H1 (cell line): ENCODE data around the gene PAX8.

Experiments
- BCL11A ChIP-seq, 2 experiments: IDR thresholded peaks; one replicate each; pipeline ENCODE4 v1.6.1; 2011; ENCODE audit warnings: low read depth in 2 of 2, low read length in 2 of 2, mild to moderate bottlenecking in 2 of 2
- CHD2 ChIP-seq: IDR thresholded peaks from 2 replicates; pipeline ENCODE4 v1.6.1; 2012; ENCODE audit warnings: low read length, improper control_type of control experiment
- EZH2 ChIP-seq: fragments of 200-600 bp; sonication (generic); IDR thresholded peaks from 2 replicates; pipeline ENCODE4 v1.7.1; 2012; ENCODE audit warnings: low read depth, mild to moderate bottlenecking, moderate library complexity, low read length, inconsistent platforms; ENCODE audit not compliant: severe bottlenecking
- FOSL1 ChIP-seq: IDR thresholded peaks from 2 replicates; pipeline ENCODE4 v1.6.1; 2011; ENCODE audit warnings: mild to moderate bottlenecking, low read depth, low read length, moderate library complexity; ENCODE audit not compliant: insufficient read depth
- HDAC6 ChIP-seq: IDR thresholded peaks from one replicate; pipeline ENCODE4 v1.7.1; 2012; ENCODE audit warnings: low read depth, mild to moderate bottlenecking, inconsistent platforms, low read length, moderate library complexity
- POLR2A ChIP-seq, 2 experiments: IDR thresholded peaks; 1 replicate in 1 of 2; 2 replicates in 1 of 2; pipeline ENCODE4 v1.6.1; 2011; ENCODE audit warnings: low read depth in 2 of 2, low read length in 2 of 2, mild to moderate bottlenecking in 2 of 2; ENCODE audit errors: control extremely low read depth in 1 of 2
- POLR2AphosphoS5 ChIP-seq: IDR thresholded peaks from 2 replicates; pipeline ENCODE4 v1.6.1; 2011; ENCODE audit warnings: low read depth, low read length
- RAD21 ChIP-seq, 2 experiments: IDR thresholded peaks in 1 of 2; conservative IDR thresholded peaks in 1 of 2; 2 replicates each; pipeline ENCODE4 v1.6.1; 2011; ENCODE audit warnings: low read depth in 2 of 2, low read length in 2 of 2, improper control_type of control experiment in 1 of 2, inconsistent platforms in 1 of 2, mild to moderate bottlenecking in 1 of 2, moderate library complexity in 1 of 2
- RFX5 ChIP-seq: IDR thresholded peaks from 2 replicates; pipeline ENCODE4 v1.6.1; 2011; ENCODE audit warnings: low read depth, low read length, improper control_type of control experiment, borderline replicate concordance
- SIN3A ChIP-seq, 2 experiments: IDR thresholded peaks in 1 of 2; conservative IDR thresholded peaks in 1 of 2; 2 replicates each; pipeline ENCODE4 v1.6.1; 2011 to 2012; ENCODE audit warnings: low read length in 2 of 2, improper control_type of control experiment in 1 of 2, low read depth in 1 of 2, mild to moderate bottlenecking in 1 of 2
- TF ChIP-seq, protein P1 (sequence below), 3 experiments: IDR thresholded peaks; 1 replicate in 2 of 3; 2 replicates in 1 of 3; pipeline versions ENCODE4 v1.5.1 to v1.6.1; 2011; ENCODE audit warnings: low read length in 3 of 3, mild to moderate bottlenecking in 3 of 3, inconsistent platforms in 2 of 3, low read depth in 1 of 3, moderate library complexity in 1 of 3; ENCODE audit not compliant: insufficient read depth in 1 of 3; ENCODE audit errors: control extremely low read depth in 1 of 3
- TF ChIP-seq, protein P2 (sequence below): IDR thresholded peaks from 2 replicates; pipeline ENCODE4 v1.6.1; 2011; ENCODE audit warnings: low read length, improper control_type of control experiment

DNA sequence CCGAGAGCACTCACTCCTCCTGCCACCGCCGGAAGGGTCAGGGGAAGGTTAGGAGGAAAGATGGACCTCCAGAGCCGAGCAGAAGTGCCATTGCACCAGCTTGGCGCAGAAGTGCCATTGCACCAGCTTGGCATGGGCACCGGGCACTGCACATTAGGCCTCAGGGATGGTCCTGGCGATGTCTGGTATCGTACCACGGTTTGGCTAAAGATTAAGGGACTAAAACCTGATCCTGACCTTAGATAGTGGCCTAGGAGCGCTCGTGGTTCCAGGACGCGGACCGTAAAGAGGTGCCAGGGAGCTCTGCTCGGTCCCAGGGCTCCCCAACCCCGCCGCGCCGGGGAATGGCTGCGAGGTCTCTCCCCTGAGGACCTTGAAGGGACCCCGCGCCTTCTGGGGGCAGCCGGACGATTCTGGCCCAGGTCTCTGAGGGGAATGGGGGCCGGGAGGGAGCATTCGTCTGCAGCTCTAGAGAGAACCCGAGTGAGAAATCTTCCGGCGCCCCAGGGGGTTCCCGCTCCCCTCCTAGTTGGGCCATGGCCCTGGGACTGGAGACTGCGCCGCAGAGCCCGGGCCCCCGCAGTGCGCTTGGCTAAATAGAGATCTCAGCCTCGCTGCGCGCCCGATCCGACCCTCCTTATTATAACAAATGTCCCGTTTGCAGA is 1.8 kb downstream of the PAX8 start:
- TF ChIP-seq EZH2 (no peak), SIN3A (conservative IDR thresholded peaks at IDR 0.05 in 1 of 2, IDR thresholded peaks at IDR 0.05 in 1 of 2; ENCODE audit: low read depth in 1 of 2, low read length in 2 of 2) (no peak), HDAC6 (no peak), POLR2A (IDR thresholded peaks at IDR 0.05; ENCODE audit: control extremely low read depth in 1 of 2, low read depth in 2 of 2, low read length in 2 of 2) (no peak), FOSL1 (no peak), RAD21 (IDR thresholded peaks at IDR 0.05 in 1 of 2, conservative IDR thresholded peaks at IDR 0.05 in 1 of 2; ENCODE audit: low read depth in 2 of 2, low read length in 2 of 2) (no peak), POLR2AphosphoS5 (no peak), RFX5 (no peak), BCL11A (IDR thresholded peaks at IDR 0.05; ENCODE audit: low read depth in 2 of 2, low read length in 2 of 2) (no peak), CHD2 (no peak)
- TF ChIP-seq, protein P1, sequence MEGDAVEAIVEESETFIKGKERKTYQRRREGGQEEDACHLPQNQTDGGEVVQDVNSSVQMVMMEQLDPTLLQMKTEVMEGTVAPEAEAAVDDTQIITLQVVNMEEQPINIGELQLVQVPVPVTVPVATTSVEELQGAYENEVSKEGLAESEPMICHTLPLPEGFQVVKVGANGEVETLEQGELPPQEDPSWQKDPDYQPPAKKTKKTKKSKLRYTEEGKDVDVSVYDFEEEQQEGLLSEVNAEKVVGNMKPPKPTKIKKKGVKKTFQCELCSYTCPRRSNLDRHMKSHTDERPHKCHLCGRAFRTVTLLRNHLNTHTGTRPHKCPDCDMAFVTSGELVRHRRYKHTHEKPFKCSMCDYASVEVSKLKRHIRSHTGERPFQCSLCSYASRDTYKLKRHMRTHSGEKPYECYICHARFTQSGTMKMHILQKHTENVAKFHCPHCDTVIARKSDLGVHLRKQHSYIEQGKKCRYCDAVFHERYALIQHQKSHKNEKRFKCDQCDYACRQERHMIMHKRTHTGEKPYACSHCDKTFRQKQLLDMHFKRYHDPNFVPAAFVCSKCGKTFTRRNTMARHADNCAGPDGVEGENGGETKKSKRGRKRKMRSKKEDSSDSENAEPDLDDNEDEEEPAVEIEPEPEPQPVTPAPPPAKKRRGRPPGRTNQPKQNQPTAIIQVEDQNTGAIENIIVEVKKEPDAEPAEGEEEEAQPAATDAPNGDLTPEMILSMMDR (IDR thresholded peaks at IDR 0.05; ENCODE audit: control extremely low read depth in 1 of 3, insufficient read depth in 1 of 3, low read depth in 1 of 3, low read length in 3 of 3): no peak
- TF ChIP-seq, protein P2, sequence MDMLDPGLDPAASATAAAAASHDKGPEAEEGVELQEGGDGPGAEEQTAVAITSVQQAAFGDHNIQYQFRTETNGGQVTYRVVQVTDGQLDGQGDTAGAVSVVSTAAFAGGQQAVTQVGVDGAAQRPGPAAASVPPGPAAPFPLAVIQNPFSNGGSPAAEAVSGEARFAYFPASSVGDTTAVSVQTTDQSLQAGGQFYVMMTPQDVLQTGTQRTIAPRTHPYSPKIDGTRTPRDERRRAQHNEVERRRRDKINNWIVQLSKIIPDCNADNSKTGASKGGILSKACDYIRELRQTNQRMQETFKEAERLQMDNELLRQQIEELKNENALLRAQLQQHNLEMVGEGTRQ: no peak
